ENCODE results near the gene CSNK2A1.

The CSNK2A1 gene

DNA sequence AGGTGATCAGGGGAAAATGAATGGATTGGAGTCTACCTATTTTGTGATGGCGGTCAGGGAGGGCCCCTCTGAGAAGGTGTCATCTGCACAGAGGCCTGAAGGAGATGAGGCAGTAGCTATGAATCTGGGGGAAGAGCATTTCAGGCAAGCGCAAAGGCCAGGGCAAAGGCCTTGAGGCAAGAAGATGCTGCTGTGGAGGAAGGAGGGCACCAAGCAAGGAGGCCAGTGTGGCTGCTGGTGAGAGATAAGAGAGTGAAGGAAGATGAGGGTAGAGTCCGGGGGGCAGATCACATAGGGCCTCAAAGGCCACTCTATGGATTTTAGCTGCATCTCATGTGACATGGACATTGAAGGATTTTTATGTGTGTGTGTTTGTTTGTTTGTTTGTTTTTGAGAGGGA lies 20.6 kb upstream of the CSNK2A1 start:
- no peak for DNase-seq (ENCODE audit: low spot score)

DNA sequence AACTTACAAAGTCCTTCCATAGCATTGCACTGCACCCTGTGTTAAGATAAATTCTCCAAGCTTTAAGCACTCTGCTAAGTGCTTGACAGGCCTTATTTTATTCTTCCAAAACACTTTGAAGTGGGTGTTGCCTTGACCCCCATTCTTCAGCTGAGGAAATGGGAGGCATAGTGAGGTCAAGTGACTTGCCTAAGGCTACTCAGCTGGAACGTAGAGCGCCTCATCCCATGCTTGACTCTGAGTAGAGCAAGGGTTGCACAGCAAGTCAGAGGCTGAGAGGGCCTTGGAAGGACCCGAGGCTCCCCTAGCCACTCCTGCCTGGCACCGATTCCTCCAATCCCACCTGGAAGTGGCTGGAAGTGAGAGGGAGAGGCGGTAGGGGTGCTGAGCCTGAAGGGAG lies 19.6 kb upstream of the CSNK2A1 start:
- DNase-seq (ENCODE audit: low spot score) = no peak

DNA sequence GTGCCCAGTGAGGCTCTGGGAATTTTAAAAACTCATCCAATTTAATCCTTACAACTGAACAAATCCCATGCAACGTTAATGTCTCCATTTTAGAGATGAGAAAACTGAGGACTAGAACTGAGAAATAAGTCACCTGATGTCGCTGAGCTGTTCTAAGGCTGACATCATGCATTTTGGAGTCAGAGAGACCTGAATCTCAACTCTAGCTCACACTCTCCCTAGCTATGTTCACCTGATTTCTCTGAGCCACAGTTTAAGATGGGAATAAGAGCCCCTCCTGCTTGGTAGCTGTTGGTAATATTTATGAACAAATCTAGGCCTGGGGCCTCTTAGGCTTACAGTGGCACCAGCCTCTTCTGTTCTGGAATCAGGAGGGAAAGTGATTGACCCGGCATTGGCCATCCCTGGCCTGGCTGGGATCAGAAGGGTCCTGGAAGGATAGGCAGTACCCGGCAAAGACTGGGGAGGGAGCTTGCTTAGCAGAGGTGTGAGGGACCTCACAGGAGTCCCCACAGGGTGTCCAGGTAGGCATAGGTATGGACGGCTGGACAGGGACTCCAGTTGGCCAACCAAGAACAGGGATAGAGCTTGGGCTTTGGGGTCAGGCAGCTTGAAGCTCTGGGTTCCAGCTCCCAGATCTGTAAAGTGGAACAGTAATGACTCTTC lies 18.8 kb upstream of the CSNK2A1 start:
- DNase-seq (ENCODE audit: low spot score) = no peak

DNA sequence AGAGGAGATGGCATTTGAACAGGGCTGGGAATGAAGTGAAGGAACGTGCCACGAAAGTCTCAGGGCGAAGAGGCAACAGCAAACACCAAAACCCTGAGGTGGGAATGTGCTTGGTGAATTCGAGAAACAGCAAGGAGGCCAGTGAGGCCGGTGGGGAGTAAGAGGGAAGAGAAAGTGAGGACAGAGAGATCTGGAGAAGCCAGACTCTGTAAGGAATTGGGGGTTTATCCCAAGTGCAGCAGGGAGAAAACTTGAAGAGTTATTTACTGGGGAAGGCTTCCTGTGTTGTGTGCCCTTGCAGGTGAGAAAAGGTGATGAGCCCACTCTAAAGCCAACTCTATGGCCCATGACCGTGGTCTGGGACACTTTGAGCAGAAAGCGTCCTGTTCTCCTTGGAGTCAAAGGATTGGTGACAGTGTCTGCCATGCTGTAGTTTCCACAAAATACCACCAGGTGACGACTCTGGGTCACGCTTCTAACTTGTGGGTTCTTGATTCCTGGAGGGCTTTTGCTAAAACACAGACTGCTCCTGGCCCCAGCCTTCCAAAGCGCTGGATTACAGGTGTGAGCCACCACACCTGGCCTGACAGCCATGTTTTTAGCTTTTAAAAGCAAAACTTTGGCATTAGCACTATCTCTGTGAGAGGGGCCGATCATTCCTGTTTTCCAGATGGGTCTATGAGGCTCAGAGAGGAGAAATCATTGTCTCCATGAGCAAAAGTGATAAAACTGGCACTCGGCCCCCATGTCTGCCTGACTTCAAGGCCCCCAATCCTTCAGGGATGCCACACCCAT lies 18.0 kb upstream of the CSNK2A1 start:
- peak; percentile 77 for DNase-seq (ENCODE audit: low spot score)

DNA sequence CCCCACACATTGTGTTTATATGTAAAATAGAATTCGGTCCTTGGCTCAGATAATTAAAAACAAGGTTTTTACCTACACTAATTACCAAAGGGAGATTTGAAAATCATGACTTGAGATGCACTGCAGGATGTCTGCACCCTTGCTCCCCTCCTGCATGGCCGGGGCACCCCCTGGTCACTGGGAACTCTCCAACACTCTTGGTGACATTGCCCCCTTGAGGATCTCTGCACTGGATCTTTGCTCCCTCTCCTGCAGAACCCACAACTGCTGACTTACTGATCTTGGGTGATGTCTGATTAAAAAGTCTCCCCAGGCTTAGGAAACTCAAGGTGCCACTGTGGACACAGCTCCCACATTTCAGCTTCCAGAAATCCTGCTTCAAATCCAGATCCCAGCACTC lies 17.1 kb upstream of the CSNK2A1 start:
- no peak for DNase-seq (ENCODE audit: low spot score)

DNA sequence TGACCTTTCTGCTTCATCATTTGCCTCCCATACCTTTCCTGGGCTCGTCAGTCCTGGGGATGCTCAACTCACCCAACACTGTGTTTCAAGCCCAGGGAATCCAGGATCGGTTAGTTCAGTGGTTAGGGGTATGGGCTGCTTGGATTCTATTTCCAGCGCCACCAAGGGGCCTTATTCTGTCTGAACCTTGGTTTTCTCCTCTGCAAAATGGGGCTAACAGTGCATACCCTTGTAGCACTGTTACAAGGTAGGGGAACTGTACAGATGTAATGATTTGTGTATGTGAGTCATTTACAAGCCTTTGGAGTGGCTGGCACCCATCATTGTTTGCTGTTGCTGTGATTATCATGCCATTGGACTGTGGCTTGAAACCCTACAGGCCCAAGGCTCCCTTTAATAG lies 14.5 kb upstream of the CSNK2A1 start:
- DNase-seq (ENCODE audit: low spot score) = no peak

DNA sequence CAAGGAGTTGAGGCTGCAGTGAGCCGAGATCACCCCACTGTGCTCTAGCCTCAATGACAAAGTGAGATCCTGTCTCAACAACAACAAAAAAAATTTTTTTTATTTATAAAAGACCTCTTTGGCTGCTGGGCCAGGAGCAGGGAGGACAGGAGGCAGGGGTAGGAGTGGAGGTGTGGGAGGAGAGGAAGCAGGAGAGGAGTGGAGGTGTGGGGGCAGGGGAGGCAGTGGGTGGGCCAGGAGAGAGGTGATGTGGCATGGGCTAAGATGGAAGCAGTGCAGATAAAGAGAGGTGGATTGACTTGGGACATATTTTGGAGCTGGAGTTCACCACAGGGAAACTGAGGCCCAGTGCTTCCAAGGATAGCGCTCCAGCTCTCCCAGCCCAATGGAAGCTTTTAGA lies 13.4 kb upstream of the CSNK2A1 start:
- DNase-seq (ENCODE audit: low spot score) = no peak

DNA sequence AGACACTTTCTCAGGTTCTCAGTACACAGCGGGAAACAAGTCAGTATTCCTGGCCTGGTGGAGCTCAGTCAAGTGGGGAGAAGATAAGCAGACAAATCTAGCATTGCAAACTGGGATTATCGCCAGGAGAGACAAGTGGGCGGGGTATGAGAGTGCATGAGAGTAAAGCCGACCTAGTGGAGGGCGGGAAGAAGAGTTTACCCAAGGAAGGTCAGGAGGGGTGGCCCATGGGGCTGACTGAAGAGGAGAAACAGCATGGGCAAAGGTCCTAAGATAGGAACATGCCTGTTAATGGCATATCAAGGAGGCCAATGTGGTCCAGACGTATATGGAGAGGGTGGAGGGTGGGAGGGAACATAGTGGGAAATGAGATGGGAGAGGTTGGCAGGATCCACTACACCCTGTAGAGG lies 12.4 kb upstream of the CSNK2A1 start:
- DNase-seq (ENCODE audit: low spot score) = no peak

DNA sequence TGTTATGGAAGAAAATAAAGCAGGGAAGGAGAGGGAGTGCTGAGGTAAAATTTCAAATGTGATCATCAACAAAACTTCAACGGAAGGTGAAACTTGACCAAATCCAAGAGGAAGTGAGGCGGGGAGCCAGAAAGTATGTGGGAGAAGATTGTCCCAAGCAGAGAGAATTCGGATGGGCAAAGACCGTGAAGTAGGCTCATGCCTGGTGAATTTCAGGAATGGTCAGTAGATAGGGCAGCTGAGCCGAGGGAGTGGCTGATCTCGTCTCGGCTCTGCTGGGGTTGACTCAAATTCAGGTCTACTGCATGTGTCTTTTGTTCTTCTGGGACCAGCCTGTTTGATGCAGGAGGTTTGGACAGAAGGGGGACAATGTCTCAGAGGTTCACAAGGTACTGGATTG lies 7.0 kb upstream of the CSNK2A1 start:
- DNase-seq (ENCODE audit: low spot score) = no peak

DNA sequence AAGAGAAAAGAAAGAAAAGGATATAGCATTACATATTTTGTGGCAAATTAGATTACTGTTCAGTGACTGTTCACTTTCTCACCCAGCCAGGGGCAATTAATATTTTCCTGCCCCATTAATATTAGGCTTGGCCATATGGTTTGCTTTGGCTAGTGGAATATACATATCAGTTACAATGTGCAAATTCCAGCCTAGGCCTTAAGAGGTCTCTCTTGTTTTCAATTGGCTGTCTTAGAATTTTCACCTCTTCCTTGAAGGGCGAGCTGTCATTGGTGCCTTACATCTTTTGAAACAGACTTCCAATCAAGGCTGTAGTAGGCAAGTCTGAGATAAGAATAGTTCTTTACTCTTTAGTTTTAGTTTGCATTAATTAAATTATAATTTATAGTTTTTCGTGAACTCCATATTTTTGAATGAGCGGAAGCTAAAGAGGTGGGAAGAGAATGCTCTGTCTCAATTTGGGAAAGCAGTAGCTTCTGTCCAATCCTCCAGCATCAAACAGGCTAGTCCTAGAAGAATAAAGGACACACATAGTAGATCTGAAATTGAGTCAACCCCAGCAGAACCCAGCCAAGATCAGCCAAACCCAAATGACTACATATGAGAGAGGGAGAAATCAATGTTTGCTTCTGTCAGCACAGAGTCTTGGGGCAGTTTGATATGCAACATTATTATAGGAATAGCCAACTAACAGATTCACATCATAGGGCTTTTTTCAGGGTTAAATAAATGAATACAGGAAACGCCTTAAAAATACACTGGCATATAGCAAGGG lies 6.3 kb upstream of the CSNK2A1 start:
- no peak for DNase-seq (ENCODE audit: low spot score)

DNA sequence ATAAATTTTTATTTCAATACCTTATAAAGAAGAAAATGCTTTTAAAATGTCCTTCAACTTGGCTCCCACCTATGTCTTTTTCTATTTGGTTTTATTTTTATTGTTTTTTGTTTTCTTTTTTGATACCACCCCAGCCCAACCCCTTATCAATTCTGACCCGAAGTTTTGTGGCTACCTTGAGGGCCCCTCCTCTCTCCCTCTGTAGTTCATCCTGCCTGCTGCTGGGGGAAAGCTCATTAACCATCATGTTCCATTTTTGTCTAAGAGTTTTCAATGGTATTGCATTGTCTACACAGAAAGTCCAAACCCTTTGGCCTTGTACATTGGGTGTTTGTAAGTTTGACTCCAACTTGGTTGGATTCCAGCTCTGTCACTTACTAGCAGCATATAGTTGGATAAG lies 5.3 kb upstream of the CSNK2A1 start:
- no peak for DNase-seq (ENCODE audit: low spot score)

DNA sequence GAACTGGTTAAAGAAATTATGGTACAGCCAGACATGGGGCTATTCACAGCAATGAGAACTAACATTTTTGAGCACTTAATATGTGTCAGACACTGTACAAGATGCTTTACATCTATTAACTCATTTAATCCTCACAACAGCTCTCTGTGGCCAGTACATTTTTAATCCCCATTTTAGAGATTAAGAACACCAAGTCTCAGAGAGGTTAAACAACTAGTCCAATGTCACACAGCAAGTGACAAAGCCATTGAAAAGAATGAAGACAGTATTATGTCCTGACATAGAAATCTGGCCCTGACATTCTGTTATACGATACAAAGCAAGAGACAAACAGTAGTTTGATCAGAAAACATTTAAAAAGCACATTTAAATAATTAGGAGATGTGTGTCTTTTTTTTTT lies 3.8 kb upstream of the CSNK2A1 start:
- no peak for DNase-seq (ENCODE audit: low spot score)

DNA sequence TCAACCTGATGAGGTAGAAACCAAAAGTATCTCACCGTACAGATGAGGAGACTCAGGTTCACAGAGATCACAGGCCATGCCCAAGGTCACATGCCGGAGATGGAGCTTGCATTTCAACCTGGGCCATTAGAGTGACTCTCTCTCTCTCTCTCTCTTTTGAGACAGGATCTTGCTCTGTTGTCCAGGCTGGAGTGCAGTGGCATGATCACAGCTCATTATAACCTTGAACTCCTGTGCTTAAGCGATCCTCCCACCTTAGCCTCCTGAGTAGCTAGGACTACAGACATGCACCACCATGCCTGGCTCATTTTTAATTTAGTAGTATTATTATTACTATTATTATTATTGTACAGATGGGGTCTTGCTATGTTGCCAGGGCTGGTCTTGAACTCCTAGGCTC lies 2.8 kb upstream of the CSNK2A1 start:
- DNase-seq (ENCODE audit: low spot score) = no peak

DNA sequence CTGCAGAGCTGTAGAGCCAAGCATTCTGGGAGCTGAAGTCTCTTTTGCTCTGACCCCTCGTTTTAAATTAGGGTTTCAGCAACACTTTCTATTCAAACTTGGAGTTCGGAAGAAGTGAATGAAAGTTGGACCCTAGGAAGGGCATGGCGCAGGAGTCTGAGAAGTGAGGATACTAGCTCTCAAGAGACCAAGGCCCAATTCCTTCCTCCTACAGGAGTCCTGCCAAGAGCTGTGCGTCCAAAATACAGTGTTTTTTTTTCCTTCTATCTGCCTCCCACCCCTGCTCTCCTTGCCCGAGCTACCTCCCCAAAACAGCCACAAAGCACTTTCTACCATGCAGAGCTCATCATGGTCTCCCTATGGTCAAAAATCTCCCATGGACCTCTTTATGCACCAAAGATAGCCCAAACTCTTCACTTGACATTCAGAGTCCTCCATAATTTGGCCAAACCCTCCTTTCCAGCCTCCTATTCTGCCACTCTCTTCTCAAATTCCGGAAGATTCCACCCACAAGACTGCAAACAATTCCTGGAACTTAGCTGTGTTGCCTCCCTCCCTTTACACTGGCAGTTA lies 649 bp upstream of the CSNK2A1 start:
- no peak for DNase-seq (ENCODE audit: low spot score)

DNA sequence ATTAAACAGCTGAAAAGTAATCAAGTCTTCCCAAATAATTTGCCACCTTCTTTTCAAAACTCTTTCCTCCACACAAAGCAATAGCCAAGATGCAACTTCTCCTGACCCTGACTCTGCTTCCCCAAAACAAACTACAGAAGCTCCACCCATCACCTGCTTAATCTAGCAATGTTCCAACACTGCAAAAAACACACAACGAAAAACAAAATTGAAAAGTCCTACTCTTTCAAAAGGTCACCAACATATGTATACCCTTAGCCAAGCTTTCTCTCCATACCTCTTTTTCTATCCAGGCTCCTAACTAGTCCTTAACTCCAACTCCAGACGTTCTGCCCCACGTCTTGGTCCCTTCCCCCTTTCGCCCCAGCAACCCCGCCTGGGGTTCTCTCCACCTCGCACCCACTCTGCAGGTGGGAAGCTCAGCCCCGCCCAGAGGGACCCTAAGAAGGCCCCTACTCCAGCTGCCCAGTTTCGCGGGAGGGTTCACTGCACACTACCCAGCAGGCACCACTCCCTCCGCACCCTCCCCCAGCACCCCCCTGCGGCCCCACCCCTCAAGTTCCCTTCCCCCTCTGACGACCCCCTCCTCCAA lies 717 bp downstream of the CSNK2A1 start:
- DNase-seq (ENCODE audit: low spot score) = peak; percentile 42

DNA sequence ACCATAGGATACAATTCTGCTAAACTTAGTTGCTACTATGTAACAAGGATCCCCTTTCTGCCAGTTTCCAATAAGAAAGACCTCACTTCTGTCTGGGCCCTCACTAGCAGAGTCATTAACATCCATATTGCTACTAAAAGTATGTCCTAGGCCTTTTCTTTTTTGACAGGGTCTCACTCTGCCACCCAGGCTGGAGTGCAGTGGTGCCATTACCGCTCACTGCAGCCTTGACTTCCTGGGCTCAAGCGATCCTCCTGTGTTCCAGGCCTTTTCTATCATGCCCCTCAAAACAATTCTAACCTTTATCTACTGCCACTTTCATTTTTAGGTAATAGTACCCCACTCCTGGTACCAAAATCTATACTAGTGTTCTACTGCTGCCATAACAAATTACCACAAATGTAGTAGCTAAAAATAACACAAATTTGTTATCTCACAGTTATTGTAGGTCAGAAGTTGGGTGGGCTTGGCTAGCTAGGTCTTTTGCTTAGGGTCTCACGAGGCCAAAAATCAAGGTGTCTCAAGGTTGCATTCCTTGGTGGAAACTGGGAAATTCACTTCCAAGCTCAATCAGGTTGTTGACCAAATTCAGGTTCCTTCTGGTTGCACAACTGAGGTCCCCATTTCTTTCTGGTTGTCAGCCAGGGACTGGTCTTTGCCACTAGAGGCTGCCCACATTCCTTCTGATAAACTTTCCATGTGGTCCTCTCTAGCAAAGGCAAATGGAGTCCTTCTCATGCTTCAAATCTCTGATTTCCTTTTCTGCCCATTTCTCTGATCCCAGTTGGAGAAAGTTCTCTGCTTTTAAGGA lies 3.0 kb downstream of the CSNK2A1 start:
- DNase-seq (ENCODE audit: low spot score) = no peak

DNA sequence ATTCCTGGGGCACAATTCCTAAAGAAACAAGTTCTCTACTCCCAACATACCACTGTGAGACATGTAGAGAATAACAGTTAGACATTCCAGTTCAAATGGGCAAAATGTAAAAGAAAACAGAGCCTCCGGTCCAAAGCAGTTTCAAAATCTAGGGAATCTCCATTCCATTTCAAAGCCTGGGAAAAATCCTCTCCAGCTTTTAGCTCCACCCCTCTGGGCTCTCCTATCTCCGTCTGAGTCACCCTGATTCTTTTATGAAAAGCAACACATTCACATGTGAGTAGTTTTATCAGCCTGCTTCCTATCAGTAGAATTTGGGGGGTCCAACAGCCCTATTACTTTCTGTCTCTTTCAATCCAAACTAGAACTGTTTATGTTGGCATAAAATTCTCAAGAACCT lies 3.7 kb downstream of the CSNK2A1 start:
- DNase-seq (ENCODE audit: low spot score) = no peak

DNA sequence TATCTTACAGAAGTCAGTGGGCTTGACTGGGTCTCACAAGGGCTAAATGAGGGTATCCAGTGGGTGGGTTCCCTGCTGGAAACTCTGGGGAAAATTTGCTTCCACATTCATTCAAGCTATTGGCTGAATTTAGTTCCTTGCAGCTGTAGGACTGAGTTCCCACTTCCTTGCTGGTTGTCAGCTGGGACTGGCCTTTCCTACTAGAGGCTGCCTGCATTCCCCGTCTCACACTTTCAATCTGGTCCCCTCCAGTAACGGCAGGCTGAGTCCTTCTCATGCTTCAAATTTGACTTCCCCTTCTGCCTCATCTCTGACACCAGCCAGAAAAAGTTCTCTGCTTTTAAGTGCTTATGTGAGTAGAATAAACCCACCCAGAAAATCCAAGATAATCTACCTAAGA lies 4.4 kb downstream of the CSNK2A1 start:
- DNase-seq (ENCODE audit: low spot score) = no peak

DNA sequence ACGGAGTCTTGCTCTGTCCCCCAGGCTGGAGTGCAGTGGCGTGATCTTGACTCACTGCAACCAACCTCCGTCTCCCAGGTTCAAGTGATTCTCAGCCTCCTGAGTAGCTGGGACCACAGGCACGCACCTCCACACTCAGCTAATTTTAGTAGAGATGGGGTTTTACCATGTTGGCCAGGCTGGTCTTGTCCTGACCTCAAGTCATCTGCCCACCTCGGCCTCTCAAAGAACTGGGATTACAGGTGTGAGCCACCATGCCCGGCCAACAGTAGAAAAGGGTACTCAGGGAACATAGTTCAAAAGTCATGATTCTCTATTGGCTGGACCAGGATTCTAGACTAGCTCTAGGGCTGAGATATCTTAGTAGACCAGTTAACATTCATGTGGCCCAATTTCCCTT lies 5.6 kb downstream of the CSNK2A1 start:
- DNase-seq (ENCODE audit: low spot score) = no peak

DNA sequence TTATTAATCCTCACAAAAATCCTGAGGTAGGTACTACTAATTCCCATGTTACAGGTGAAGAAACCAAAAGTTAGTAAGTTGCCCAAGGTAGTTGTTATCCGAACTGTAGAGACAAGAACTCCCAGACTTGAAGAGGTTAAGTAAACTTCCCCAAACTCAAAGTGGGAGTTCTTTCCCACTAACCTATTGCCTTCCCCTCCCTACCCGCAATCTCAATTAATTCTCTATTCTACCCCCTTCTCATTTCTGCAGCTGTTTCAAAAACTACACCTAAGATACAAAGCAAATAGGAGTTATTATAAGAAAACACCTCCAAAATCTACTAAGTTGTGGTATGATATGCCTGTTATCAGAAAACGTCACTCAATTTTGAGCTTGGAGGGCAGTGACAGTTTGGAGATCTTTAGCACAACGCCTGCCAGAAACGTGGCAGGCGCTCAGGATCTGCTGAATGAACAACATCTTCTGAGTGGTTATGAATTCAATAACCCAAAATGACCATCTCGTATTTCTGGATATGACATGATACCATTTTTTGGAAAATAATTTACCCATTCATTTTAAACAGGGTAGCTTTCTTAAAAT lies 7.1 kb downstream of the CSNK2A1 start:
- DNase-seq (ENCODE audit: low spot score) = no peak

DNA sequence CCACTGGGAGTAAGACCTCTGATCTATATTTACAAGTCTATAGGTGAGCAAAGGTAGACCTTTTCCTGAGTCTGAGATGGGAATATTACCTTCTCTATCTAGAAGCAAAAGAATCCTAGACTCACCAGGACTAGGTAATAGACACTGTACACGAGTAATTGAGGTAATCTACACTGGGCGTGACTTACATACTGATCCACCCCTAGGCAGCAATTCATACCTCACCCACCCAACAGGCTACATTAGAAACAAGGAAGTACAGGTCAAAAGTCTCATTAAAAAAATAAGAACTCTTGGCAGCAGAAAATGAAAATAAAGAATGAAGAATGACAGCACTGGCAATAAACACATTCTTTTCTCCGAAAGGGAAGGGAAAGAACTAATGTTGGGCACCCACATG lies 7.6 kb downstream of the CSNK2A1 start:
- DNase-seq (ENCODE audit: low spot score) = no peak
